K562 treated with DMSO at 1 percent for 24 hours (cell line): ENCODE data around the gene TPTE2. TPM values are rescaled to one million over a fixed set of nuclear protein-coding genes. Genes with fewer than 3 reads are reported as not detected.

ENCODE experiments used
- total RNA-seq: library from RNA; unstranded; fragments of 300-600 nt; gene quantifications from 2 replicates; pipeline ENCODE4 v1.2.3, GENCODE V29; 2022; ENCODE audit warnings: low read depth; ENCODE audit not compliant: insufficient read depth

Gene TPTE2
- not detected in 2 replicates for total RNA-seq

GRCh38 chr13:19561127-19561582, at the start of gene TPTE2:
TSS of gene TPTE2 (minus strand) at chr13:19561532. CDS start at chr13:19503234, 58,298 bp downstream.

Other genes with a start within 250 kb of the TPTE2 start
- 11.3 and 17.5 TPM in 2 replicates for gene MPHOSPH8, start 72.1 kb upstream of the TPTE2 start, total RNA-seq
- 37.1 and 43.0 TPM in 2 replicates for gene PSPC1, start 221.4 kb upstream of the TPTE2 start, total RNA-seq